HG02885 (cell line): Measurements from ENCODE around the gene ADAMTS17.

Experiments
- ATAC-seq: cut with Tn5 transposase; IDR thresholded peaks from one replicate; pipeline ENCODE4 v1.9.1; 2021; ENCODE audit warnings: mild to moderate bottlenecking; ENCODE audit not compliant: unreplicated experiment, poor library complexity

The ADAMTS17 gene

DNA sequence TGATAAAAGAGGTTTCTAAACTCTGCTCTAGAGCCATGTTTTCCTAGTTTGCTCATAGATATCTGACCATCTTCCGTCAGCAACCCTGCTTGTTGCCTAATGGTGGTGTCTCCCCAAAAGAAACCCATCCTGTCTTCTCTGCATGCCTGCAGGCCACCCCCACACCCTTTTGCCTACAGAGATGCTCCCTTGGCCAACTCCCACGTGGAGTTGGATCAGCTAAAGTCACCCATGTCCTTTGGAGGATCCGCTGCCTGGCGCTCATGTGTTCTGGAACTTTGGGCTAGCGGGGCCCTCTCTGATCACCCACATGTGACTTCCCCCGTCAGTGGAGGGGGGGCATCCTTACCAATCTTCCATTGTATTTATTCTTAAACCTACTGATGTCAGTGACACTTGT is 185.6 kb downstream of the ADAMTS17 start:
- ATAC-seq, result no peak

DNA sequence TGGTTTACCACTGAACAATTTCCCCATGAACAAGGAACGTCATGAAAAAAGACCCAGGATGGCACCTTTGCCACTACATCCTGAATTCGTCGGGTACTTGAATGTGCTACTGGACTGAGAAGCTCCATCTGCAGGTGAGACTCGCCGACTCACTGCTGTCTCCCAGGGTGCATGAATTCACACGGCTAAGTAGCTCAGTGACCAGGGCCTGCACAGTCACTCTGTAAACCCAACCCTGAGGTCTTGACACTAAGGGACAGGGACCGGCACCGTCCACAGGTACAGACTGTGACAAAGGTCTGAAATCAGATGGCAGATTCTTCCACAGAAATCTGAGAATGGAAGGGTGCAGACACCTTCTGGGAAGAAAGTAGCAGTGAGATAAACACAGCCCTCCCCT is 187.4 kb downstream of the ADAMTS17 start:
- ATAC-seq, result no peak

DNA sequence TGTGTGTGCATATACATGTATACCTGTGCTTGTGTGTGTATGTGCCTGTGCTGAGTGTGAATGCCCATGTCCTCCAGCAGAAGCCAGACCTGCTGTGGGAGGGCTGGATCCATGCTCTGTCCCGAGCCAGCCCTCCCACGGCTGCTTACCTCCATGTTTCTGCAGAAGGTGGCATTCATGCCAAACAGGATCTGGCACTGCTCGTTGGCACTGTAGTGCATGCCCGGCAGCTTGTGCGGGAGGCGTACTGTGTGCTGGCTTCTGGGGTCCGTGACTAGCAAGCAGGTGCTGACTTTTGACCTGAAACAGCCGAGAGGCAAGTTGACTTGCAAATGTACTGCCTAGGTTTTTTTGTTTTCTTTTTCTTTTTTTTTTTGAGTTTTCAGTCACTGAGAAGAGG is 189.3 kb downstream of the ADAMTS17 start:
- ATAC-seq, result no peak

DNA sequence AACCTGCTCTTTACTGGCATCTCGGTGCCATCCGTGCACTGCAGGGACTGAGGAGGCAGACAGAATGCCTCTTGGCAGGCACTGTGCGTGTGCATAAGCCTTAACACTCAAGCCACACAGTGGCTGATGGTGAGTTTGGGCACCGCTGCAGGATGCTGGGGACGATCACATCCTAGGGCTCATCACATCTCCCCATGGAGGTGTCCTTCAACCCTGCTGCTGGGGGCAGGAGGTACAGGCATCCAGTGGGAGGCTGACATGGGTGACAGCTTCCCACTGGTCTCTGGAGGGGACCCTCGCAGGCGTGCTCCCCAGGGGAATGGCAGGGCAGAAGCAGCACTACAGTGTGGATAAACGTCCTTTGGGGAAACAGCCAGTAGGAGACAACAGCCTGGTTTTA is 190.9 kb downstream of the ADAMTS17 start:
- no peak for ATAC-seq

DNA sequence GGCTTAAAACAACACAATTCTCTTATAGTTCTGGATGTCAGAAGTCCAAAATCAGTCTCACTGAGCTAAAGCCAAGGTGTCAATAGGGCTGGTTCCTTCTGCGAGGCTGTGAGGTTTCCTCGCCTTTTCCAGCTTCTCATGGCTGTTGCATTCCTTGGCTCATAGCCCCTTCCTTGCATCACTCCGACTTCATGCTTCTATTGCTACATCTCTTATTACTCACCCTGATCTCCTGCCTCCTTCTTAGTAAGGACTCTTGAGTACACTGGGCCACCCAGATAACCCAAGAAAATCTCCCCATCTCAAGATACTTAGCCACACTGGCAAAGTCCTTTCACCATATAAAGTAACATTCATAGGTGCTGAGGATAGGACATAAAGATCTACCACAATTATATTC is 193.9 kb downstream of the ADAMTS17 start:
- no peak for ATAC-seq

DNA sequence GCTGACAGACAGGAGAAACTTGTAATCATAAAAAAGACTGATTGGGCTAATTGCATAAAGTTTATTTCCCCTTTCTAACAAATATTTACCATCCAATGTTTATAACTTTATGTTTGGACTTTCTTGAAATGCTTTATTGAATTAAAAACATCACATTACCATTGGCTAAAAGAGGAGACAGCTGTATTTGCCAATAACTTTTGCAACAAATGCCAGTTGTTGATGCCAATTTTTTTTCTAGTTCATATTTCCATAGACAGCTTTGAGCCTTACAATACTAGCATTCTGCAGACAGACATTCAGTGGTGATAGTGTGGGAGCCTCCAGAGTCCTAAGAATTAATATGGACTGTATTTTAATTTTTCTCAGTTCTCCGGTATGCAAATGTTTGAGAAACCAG is 198.4 kb downstream of the ADAMTS17 start:
- no peak for ATAC-seq

DNA sequence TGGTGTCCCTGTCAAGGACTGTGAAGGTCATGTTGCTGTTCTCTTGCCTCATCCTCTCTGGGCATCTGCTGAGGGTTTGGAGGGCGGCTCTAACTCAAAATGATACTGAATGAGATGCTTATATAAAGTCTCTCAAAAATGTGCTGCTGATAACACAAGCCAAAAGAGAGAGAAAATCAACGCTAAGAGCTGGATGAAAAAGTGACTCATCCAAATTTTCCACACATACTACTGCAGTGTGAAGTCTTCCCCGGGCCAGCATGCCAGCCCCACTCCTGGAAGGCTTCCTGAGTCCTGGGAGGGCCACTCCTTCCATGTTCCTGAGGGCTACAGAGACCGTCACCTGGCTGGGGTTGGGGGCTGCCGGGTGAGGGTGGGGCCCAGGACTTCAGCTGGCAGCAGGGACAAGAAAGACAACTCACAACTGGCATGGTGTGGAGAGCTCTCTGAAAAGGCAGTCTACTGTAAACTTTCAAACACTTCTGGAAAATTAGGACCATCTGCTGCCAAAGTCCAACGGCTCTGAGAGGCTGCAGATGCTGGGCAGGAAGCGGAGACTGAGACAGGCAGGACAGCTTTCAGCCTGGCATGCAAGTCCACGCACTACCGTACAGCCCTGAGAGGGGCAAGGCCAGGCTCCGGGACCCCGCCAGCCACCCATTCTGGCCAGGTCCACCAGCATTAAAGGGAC is 200.3 kb downstream of the ADAMTS17 start:
- ATAC-seq, result no peak

DNA sequence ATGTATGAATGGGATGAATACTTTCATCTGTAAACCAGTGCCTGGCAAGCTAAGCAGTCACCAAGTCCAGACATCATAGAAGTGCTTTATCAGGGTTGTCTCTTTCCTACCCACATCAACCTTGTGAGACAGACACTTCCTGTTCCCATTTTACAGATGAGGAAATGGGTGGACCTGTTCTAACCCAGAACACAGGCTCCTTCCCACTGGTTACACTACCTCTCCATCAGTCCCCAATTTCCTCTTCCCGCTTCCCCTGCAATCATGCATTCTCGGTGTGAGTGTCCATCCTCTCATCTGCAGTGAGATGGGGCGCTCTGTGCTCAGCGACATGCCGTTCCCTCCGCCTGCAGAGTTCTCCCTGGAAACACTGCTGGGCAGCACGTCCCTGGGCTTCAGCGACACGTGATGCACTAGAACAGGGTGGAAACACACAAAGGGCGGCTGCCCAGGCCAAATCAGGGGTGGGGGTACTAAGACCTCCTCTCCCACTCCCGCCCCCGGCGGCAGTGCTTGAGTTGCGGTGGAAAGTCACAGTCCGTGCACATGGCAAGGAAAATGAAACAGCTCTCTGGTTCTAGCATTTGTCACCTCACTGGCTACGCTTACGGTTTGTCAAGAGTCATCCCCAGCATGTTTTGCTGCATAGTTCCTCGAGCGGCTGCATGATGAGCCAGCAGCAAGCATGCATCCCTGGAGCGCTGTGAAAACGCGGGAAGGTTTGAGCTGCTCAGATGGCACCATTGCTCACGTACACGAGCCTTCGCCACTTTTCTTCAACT is 201.1 kb downstream of the ADAMTS17 start:
- ATAC-seq, result no peak

DNA sequence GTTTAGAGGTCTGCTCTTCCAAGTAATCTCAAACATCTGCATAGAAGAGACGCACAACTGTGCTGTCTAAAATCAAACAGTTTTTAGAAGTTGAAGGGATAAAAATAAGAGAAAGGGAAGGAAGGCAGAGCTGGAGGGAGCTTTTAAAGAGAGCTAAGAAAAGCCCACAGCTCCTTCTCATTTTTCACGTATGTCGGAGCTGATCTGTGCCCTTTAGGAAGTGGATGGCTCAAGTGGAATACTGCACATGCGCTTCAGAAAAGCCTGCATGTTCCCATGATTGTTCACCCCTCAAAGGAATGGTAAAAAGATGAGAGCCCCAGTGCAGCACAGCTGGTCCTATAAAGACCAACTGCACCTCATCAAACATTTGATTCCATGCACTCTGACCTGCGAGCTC is 207.2 kb downstream of the ADAMTS17 start:
- no peak for ATAC-seq

DNA sequence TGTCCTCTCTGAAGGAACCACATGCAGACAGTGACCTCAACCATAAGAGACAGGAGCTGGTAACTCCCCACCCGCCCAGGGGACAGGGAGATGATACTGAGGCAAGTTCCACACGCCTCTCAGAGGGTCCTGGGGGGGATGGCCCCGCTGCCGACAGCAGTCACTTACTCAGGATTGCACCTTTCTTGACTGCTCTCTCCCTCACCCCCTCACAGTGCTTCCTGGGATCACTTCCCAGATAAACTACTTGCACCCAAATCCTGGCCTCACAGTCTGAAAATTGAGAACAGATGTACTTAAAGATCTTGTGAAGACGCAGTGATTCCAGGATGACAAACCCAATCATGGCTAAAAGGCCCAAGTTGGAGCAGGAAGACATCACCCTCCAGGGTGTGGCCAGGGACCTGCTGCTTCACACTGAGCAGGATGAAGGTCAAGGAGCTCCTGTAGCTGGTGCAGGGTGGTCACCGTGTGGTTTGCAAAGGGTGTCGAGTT is 207.6 kb downstream of the ADAMTS17 start:
- no peak for ATAC-seq

DNA sequence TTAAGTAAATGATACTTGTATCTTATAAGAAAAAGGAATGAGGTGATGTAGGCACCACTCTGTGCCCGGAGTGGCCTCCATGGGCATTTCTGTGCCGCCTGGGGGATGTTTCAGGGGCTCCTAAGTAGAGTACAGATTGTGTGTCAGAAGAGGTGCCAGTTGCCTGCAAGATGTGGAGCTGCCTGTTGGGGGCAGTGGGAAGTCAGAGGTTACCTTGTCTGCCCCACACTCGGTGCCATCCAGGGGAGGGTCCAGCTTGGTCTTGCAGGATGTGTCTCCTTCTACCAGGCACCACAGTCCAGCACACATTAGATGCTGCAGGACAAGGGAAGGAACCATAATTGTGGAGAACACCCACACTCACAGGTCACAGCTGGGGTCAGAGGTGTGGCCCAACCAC is 208.8 kb downstream of the ADAMTS17 start:
- no peak for ATAC-seq

DNA sequence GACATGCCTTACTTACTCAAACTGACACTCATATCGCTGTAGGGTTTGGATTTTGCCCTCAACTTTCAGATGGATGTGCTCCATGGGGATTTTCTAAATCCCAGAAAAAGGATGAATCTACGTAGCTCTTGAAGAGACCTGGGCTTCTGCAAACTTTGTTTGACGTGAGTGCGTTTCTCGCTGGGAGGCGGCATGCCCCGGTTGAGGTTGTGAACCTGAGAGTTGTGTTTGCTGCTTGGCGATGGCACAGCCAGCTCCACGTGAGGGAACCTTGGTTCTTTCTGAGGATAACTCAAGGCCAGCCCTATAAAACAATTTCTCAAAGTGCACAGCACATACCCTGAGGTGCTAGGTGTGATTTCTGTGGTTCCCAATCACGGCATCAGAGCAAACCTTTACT is 209.5 kb downstream of the ADAMTS17 start:
- no peak for ATAC-seq

DNA sequence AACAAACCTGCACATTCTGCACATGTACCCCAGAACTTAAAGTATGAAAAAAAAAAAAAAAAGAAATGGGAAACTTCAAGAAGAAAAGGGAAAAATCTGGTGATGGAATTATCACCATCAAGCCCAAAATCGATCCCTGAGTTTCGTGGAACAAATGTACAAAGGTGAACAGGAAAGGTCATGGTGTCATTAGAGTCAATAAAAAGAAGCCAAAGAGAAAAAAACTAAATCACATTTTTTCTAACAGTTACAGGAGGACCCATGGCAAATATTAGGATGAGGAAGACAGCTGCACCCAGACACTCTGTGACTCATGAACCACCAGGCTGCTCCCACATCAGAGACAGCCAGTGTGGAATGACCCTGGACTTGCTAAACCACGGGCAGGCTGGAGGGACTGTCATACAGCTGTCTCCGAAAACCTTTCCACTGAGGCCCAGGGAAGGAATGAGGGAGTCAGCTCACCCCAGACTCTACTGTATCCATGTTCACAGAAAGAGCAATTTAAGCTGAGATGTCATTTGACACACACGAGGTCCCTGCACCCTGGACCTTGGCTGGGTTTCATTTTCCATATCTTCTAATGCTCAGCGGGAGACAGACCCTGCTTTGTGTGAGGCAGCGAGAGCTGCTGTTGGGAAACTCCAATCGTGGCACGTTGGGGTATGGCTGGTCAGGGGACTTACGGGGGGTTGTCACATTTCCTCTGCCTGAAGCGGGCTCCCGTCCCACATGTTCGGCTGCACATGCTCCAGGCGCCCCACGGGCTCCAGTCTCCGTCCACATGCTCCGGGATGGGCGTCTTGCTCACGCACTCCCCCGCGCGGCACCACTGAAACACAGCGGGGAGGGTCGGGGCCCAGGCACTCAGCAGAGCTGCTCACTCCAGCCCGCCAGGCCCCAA is 210.2 kb downstream of the ADAMTS17 start:
- ATAC-seq, result peak; percentile 64

DNA sequence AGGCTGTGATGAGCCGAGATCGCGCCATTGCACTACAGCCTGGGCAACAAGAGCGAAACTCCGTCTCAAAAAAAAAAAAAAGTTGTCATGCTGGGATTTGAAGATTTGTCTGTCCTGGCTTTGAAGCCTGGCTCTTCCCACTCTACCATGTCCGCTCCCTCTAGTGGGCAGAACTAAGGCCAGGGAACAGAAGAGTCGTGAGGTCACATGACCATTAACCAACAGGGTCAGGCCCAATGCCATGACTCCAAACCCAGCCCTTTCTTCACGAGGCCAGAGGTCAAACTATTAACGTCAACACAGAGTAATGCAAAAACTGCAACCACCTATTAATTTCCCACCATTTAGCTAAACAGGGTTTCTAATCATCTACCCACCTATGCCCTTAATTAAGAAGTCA is 212.1 kb downstream of the ADAMTS17 start:
- no peak for ATAC-seq

DNA sequence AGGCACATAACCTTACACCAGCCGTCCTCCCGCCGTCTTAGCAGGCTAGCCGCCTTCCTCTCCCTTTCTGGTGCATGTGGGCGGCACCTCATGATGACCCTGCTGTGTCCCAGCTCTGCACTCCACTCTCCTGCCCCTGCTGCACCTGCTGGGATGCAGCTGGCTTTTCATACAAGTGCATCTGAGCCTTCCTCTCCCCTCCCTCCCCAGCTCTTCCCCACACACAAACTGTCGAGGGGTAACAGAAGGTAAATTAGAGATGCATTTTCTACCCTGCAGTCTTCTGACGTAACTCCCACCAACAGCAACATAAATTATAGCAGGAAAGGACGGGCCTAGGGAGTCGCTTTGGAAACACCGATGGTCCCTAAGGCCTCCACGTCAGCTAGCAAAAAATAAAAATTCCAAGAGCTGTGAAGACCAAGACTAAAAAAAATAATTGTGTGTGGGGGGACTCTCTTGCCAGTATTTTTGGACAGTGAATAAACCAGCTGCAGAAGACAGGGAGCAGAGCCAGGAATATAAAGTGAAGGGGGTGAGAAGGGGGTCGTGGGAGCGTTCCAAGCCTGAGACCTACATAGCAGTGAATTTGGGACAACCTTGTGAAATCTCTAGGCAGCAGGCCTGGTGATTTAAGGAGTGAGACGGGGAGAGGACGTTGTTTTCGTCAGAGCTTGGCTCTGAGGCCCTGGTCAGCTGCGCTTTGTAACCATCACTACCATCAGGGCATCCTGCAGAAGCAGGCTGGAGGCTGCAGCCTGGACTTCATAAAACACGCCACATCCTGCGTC is 216.2 kb downstream of the ADAMTS17 start:
- ATAC-seq, result no peak

DNA sequence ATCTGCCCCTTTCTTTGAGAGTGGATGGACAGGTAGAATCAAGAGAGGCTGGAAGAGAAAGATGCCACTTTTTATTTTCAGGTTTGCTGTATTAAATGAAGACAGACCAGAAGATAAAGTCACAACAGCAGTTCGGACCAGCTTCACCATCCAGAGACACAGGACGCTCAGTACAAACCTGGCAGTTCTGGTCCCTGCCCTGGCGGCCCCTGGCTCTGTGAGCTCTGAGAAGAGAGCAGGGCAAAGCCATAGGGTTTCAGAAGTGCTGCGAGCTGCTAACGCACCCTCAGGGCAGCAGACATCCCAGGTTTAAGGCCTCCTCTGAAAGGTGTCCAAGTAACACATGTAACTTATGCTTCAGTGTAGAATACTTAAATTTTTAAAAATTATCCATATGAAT is 216.8 kb downstream of the ADAMTS17 start:
- no peak for ATAC-seq

DNA sequence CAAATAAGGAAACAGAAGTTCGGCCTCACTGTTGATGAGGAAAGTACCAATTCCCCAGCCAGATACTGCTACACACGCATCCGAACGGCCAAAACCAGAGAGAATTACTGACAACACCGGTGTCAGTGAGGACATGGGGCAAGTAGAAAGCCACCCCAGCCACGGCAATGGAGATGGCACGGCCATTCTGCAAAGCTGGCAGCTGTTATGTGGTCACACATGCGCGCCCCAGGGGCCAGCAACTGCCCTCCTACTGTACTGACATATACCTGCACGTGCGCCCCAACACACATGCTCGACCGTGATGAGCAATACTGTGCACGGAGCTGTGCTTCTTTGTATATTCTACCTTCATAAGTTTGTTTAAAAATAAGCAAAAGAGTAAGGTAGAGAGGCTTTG is 217.4 kb downstream of the ADAMTS17 start:
- no peak for ATAC-seq

DNA sequence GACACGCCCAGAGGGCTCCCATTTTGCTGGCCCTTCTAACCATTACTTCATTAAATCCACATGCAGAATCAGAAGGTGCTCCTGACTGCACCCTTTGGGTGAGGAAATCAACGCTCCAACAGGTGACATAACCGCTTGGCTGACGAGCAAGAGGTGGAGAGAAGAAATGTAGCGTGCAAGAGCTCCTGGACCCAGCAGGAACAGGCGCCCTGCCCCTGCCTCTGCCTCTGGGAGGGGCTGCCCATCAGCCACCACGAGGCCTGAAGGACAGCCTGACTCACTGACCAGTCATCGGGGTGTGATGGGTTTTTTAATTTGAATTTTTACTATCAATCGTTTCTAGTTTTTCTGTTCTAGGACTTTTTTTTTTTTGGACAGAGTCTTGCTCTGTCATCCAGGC is 218.2 kb downstream of the ADAMTS17 start:
- no peak for ATAC-seq

DNA sequence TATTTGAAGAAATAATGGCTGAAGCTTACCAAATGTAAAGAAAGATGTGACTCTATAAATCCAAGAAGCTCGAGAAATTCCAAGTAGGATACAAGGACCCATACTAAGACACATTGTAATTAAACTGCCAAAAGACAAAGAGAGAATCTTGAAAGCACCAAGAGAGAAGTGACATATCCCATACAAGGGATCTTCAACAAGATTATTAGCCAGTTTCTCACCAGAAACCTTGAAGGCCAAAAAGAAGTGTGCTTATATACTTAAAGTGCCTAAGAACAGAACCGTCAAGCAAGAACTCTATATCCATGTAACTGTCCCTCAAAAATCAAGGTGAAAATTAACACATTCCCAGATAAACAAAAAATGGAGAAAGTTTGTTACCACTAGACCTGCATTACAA is 220.5 kb downstream of the ADAMTS17 start:
- ATAC-seq, result no peak

DNA sequence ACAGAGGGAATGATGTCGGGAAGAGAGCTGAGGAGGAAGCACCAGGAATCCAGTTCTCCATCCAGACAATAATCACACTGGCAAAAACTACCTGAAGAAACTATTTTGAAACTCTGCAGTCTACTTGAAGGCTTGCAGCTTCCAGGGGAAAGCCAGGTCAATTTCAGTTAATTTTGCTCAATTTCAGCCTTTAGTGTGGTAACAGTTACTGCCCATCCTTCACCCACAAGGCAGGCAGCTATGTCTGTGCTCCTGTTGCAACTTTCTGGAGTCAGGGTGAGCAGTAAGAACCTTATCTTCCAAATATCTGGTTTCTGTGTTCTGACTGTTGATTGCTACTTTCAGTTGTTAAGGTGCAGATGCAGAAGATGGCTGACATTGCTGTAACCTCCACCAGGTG is 221.7 kb downstream of the ADAMTS17 start:
- no peak for ATAC-seq
